Amniotic stem cell (primary cell): ENCODE results near the gene PPP1R17.

Experiments
- DNase-seq: peaks from one replicate; lab custom pipeline; 2025; lab: John Stamatoyannopoulos, UW

PPP1R17 gene

GRCh38 chr7:31699050-31699449, 12.0 kb downstream of the PPP1R17 start:
- no peak for DNase-seq

- no peak for DNase-seq
Observed at GRCh38 chr7:31702354-31702753, 15.3 kb downstream of the PPP1R17 start.

GRCh38 chr7:31705377-31705776, 18.4 kb downstream of the PPP1R17 start:
- no peak for DNase-seq

- DNase-seq, result no peak
Observed at GRCh38 chr7:31707089-31707488, 20.1 kb downstream of the PPP1R17 start.

GRCh38 chr7:31710171-31710570, 23.2 kb downstream of the PPP1R17 start:
- DNase-seq, result no peak

GRCh38 chr7:31716355-31716754, 29.3 kb downstream of the PPP1R17 start:
- DNase-seq, result no peak

GRCh38 chr7:31720366-31720765, 33.4 kb downstream of the PPP1R17 start:
- no peak for DNase-seq

GRCh38 chr7:31724696-31725095, 37.7 kb downstream of the PPP1R17 start:
- no peak for DNase-seq

GRCh38 chr7:31729195-31729804, 42.3 kb downstream of the PPP1R17 start:
- no peak for DNase-seq

GRCh38 chr7:31734456-31734855, 47.4 kb downstream of the PPP1R17 start:
- DNase-seq, result no peak

GRCh38 chr7:31735991-31736982, 49.3 kb downstream of the PPP1R17 start:
- DNase-seq, result peak; percentile 2

GRCh38 chr7:31741852-31742251, 54.8 kb downstream of the PPP1R17 start:
- no peak for DNase-seq

GRCh38 chr7:31744294-31744874, 57.4 kb downstream of the PPP1R17 start:
- peak; percentile 30 for DNase-seq

- no peak for DNase-seq
Observed at GRCh38 chr7:31747553-31747952, 60.5 kb downstream of the PPP1R17 start.

GRCh38 chr7:31748084-31748483, 61.1 kb downstream of the PPP1R17 start:
- DNase-seq, result no peak

- no peak for DNase-seq
Observed at GRCh38 chr7:31751726-31752125, 64.7 kb downstream of the PPP1R17 start.
